ENCODE results near the gene LRP1B.

DNA sequence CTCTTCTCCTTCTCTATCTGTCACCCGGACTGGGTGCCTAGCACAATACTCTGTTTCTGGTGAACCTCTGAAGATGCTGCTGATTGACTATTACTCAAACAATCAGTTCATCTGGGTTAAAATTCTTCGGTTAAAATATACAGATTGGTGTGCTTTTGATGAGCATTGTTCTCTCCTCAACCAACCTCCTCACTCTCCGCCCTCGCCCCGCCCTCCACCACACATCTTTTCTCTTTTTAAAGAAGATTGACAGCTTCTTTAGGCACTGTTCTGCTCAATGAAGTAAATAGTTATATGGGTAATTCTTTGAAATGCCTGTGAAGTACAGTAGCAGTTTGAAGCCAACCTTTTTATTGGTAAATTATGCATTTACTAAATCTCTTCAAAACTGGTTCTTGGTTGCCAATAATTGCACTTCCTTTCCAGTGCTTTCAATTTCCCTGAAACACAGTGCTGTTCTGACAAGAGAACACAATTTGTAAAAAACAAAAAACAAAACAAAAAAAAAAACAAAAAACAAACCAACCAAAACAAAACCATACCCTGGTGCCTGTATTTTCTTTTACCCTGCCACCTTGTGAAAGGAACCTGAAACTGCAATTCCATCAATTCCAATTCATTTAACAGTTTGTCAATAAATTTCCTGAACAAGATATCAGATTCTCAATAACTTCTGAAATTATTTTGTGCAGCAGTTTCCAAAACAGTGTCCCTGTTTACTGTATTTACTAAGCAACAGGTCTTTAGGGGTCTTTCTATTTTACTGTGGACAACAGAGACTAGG is 188.6 kb downstream of the LRP1B start:
- TF ChIP-seq CTCF (IDR thresholded peaks at IDR 0.05): no peak
- TF ChIP-seq EP300 (IDR thresholded peaks at IDR 0.05): no peak
- no peak for TF ChIP-seq POLR2A (IDR thresholded peaks at IDR 0.05)

Data from tibial nerve (tissue), 4 donors.